Measurements from ENCODE around the gene SST.

SST gene

GRCh38 chr3:187636528-187636927, 33.7 kb downstream of the SST start:
- no peak for DNase-seq (ENCODE audit: low read depth in 1 of 2, low spot score in 1 of 2)

- no peak for DNase-seq (ENCODE audit: low read depth in 1 of 2, low spot score in 1 of 2)
Observed at GRCh38 chr3:187630404-187630803, 39.8 kb downstream of the SST start.

GRCh38 chr3:187629711-187630110, 40.5 kb downstream of the SST start:
- DNase-seq (ENCODE audit: low read depth in 1 of 2, low spot score in 1 of 2), result no peak

- no peak for DNase-seq (ENCODE audit: low read depth in 1 of 2, low spot score in 1 of 2)
Observed at GRCh38 chr3:187628169-187628568, 42.0 kb downstream of the SST start.

GRCh38 chr3:187626581-187626980, 43.6 kb downstream of the SST start:
- no peak for DNase-seq (ENCODE audit: low read depth in 1 of 2, low spot score in 1 of 2)

- no peak for DNase-seq (ENCODE audit: low read depth in 1 of 2, low spot score in 1 of 2)
Observed at GRCh38 chr3:187624588-187624987, 45.6 kb downstream of the SST start.

- no peak for DNase-seq (ENCODE audit: low read depth in 1 of 2, low spot score in 1 of 2)
Observed at GRCh38 chr3:187623285-187623814, 46.8 kb downstream of the SST start.

- DNase-seq (ENCODE audit: low read depth in 1 of 2, low spot score in 1 of 2), result no peak
Observed at GRCh38 chr3:187621881-187622280, 48.3 kb downstream of the SST start.

- no peak for DNase-seq (ENCODE audit: low read depth in 1 of 2, low spot score in 1 of 2)
Observed at GRCh38 chr3:187619461-187619860, 50.7 kb downstream of the SST start.
